ENCODE results near the gene DOCK4. TPM values are rescaled to one million over a fixed set of nuclear protein-coding genes. Genes with fewer than 3 reads are reported as not detected.

The DOCK4 gene
- total RNA-seq, 4 donors from 2014 or later: 14.0 to 48.1 (median 30.9) TPM

GRCh38 chr7:111711426-111712065 is 494.7 kb downstream of the DOCK4 start:
- no peak overlapping the region for H3K4me3 ChIP-seq (replicated peaks in 1 of 3)
- TF ChIP-seq POLR2A (IDR thresholded peaks at IDR 0.05): no peak
- TF ChIP-seq, protein P1, sequence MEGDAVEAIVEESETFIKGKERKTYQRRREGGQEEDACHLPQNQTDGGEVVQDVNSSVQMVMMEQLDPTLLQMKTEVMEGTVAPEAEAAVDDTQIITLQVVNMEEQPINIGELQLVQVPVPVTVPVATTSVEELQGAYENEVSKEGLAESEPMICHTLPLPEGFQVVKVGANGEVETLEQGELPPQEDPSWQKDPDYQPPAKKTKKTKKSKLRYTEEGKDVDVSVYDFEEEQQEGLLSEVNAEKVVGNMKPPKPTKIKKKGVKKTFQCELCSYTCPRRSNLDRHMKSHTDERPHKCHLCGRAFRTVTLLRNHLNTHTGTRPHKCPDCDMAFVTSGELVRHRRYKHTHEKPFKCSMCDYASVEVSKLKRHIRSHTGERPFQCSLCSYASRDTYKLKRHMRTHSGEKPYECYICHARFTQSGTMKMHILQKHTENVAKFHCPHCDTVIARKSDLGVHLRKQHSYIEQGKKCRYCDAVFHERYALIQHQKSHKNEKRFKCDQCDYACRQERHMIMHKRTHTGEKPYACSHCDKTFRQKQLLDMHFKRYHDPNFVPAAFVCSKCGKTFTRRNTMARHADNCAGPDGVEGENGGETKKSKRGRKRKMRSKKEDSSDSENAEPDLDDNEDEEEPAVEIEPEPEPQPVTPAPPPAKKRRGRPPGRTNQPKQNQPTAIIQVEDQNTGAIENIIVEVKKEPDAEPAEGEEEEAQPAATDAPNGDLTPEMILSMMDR (IDR thresholded peaks at IDR 0.05): no peak
- H3K4me1 ChIP-seq: peaks cover 0 to 6% of the 10 kb centered on the region in 2 donors
- H3K27ac ChIP-seq: no peak overlapping the region
- H3K27me3 ChIP-seq: no peaks in the 10 kb centered on the region
- no peaks in the 10 kb centered on the region for H3K9me3 ChIP-seq
- no peaks in the 10 kb centered on the region for H3K36me3 ChIP-seq
- WGBS, 2 donors: 31 to 32% methylated on average over 4 of the region's 4 CpGs
- intact Hi-C loops (cut with DNase I): no loop called here
- peak; percentile 25 to 37 for DNase-seq

DNA sequence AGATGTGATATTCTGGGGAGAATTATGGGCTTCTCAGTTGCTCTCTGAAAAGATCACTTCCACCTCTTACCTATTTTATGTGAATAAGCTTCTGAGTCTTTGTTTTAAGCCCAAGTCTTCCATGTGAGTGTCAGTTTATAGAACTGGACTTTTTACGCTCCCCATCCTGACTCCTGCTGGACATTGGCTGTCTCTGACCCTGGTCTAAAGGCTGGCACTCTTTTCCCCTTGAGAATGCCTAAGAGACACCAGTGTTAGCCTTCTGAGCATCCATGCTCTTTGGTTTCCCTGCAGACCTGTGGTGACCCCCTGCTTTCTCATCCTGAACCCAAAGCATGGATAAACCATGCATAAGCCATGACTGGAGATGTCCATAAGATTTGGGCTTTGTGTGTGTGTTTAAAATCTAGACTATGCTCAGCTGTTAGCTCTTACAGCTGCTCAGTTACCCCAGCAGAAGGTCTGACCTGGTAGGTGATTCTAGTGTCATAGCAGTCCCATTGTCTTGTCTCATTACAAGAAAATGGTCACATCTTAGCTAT is 495.3 kb downstream of the DOCK4 start:
- TF ChIP-seq, protein P1 (IDR thresholded peaks at IDR 0.05): no peak
- no peak for TF ChIP-seq POLR2A (IDR thresholded peaks at IDR 0.05)
- intact Hi-C loops (cut with DNase I): no loop called here
- WGBS, 2 donors: 95 to 100% methylated on average over 1 of the region's 1 CpG
- Histone ChIP-seq H3K36me3 (no peaks in the 10 kb centered on the region), H3K4me3 (replicated peaks in 1 of 3) (no peak overlapping the region), H3K27me3 (no peaks in the 10 kb centered on the region), H3K4me1 (peaks cover 0 to 6% of the 10 kb centered on the region in 2 donors), H3K27ac (no peak overlapping the region), H3K9me3 (no peaks in the 10 kb centered on the region)
- no peak for DNase-seq

DNA sequence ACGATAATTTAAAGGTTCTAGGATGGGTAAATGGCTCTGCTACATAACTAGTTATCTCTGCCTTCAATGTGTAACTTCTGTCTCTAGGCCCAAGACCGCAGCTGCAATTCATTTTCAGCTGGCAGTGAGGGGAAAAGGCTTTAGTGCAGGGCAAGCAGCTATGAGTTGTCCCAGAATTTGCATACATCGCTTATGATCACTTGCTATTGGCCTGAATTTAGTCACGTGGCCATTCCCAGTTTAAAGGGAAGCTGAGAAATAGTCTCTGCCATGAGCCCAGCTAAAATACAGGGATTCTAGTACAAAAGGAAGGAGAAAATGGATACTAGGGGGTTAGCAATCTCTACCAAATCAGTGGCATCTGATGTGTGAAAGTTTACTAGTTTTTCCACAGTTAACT is 498.1 kb downstream of the DOCK4 start:
- 92 to 93% methylated on average over 4 of the region's 4 CpGs for WGBS, 2 donors
- no peaks in the 10 kb centered on the region for H3K36me3 ChIP-seq
- intact Hi-C loops (cut with DNase I): no loop called here
- H3K9me3 ChIP-seq: no peaks in the 10 kb centered on the region
- TF ChIP-seq, protein P1 (IDR thresholded peaks at IDR 0.05): no peak
- no peak for TF ChIP-seq POLR2A (IDR thresholded peaks at IDR 0.05)
- no peak overlapping the region for H3K27ac ChIP-seq
- peaks cover 0 to 6% of the 10 kb centered on the region in 2 donors for H3K4me1 ChIP-seq
- DNase-seq: no peak
- no peaks in the 10 kb centered on the region for H3K27me3 ChIP-seq
- H3K4me3 ChIP-seq (replicated peaks in 1 of 3): no peak overlapping the region

- intact Hi-C loops (cut with DNase I): no loop called here
- Histone ChIP-seq H3K36me3 (no peaks in the 10 kb centered on the region), H3K27ac (no peak overlapping the region), H3K4me1 (no peaks in the 10 kb centered on the region), H3K4me3 (replicated peaks in 1 of 3) (no peak overlapping the region), H3K9me3 (no peaks in the 10 kb centered on the region), H3K27me3 (no peaks in the 10 kb centered on the region)
- TF ChIP-seq POLR2A (IDR thresholded peaks at IDR 0.05): no peak
- TF ChIP-seq, protein P1 (IDR thresholded peaks at IDR 0.05): no peak
- DNase-seq: no peak
- WGBS, 2 donors: 87 to 88% methylated on average over 5 of the region's 5 CpGs
These were observed 500.4 kb downstream of the DOCK4 start for GRCh38 chr7:111705807-111706206.

- Histone ChIP-seq H3K9me3 (no peaks in the 10 kb centered on the region), H3K4me1 (no peaks in the 10 kb centered on the region), H3K27me3 (no peaks in the 10 kb centered on the region), H3K36me3 (no peaks in the 10 kb centered on the region), H3K27ac (no peak overlapping the region), H3K4me3 (replicated peaks in 1 of 3) (no peak overlapping the region)
- 79 to 89% methylated on average over 1 of the region's 1 CpG for WGBS, 2 donors
- TF ChIP-seq, protein P1 (IDR thresholded peaks at IDR 0.05): no peak
- TF ChIP-seq POLR2A (IDR thresholded peaks at IDR 0.05): no peak
- intact Hi-C loops (cut with DNase I): no loop called here
- DNase-seq: no peak
These were observed 508.4 kb downstream of the DOCK4 start for GRCh38 chr7:111697771-111698170.

All from thyroid gland (tissue), 4 donors.